K562 (cell line): Measurements from ENCODE around the gene RDH11. TPM values are rescaled to one million over a fixed set of nuclear protein-coding genes. Genes with fewer than 3 reads are reported as not detected.

ENCODE experiments used
- CHD1 ChIP-seq: fragments of 200-600 bp; sonication (generic); IDR thresholded peaks from one replicate; pipeline ENCODE4 v1.6.1; 2012; ENCODE audit warnings: mild to moderate bottlenecking, moderate library complexity, low read length, inconsistent platforms
- CHD2 ChIP-seq: IDR thresholded peaks from 2 replicates; pipeline ENCODE4 v1.6.1; 2011; ENCODE audit warnings: low read depth, low read length
- HLTF ChIP-seq: fragments of 450-650 bp; IDR thresholded peaks from 2 replicates; pipeline ENCODE4 v1.6.1; 2016
- HNRNPH1 ChIP-seq: fragments of 200-400 bp; formaldehyde crosslinking; optimal IDR thresholded peaks from 2 replicates; pipeline ENCODE3; 2017; ENCODE audit warnings: low read depth, mild to moderate bottlenecking, low read length, moderate library complexity
- IRF9 ChIP-seq: fragments of 450-650 bp; IDR thresholded peaks from 2 replicates; pipeline ENCODE4 v1.6.1; 2016; ENCODE audit warnings: missing biosample characterization, missing genetic modification characterization
- NR0B1 ChIP-seq: fragments of 450-650 bp; IDR thresholded peaks from one replicate; pipeline ENCODE4 v1.6.1; 2018; ENCODE audit warnings: mild to moderate bottlenecking, moderate library complexity; ENCODE audit not compliant: partially characterized antibody
- NR3C1 ChIP-seq: sonication (generic); formaldehyde crosslinking; IDR thresholded peaks from 2 replicates; pipeline ENCODE4 v1.8.1; 2022; ENCODE audit warnings: missing genetic modification reagents
- RBM17 ChIP-seq: fragments of 200-400 bp; formaldehyde crosslinking; IDR thresholded peaks from 2 replicates; pipeline ENCODE4 v1.6.1; 2017; ENCODE audit warnings: low read depth, mild to moderate bottlenecking, low read length, borderline replicate concordance
- RFX5 ChIP-seq: IDR thresholded peaks from 2 replicates; pipeline ENCODE4 v1.6.1; 2011; ENCODE audit warnings: low read depth, mild to moderate bottlenecking, improper control_type of control experiment, low read length
- RNF2 ChIP-seq: sonication (generic); IDR thresholded peaks from 2 replicates; pipeline ENCODE4 v1.6.1; 2016
- SFPQ ChIP-seq: fragments of 200-400 bp; formaldehyde crosslinking; IDR thresholded peaks from 2 replicates; pipeline ENCODE4 v1.6.1; 2017; ENCODE audit warnings: mild to moderate bottlenecking, low read depth, low read length, moderate library complexity
- SIRT6 ChIP-seq: IDR thresholded peaks from one replicate; pipeline ENCODE4 v1.6.1; 2012; ENCODE audit warnings: low read depth, mild to moderate bottlenecking, control low read depth, inconsistent platforms, low read length, moderate library complexity
- SMARCA4 ChIP-seq: fragments of 450-650 bp; IDR thresholded peaks from 2 replicates; pipeline ENCODE4 v1.6.1; 2016
- SNIP1 ChIP-seq: fragments of 450-650 bp; IDR thresholded peaks from 2 replicates; pipeline ENCODE4 v1.7.1; 2017; ENCODE audit warnings: low read depth, mild to moderate bottlenecking
- STAG1 ChIP-seq: sonication (generic); formaldehyde crosslinking; IDR thresholded peaks from 2 replicates; pipeline ENCODE4 v1.5.0; 2020; ENCODE audit warnings: missing genetic modification reagents, borderline replicate concordance
- TCF7 ChIP-seq: sonication (generic); IDR thresholded peaks from 2 replicates; pipeline ENCODE4 v1.6.1; 2016; ENCODE audit warnings: antibody characterized with exemption, borderline replicate concordance
- U2AF2 ChIP-seq: fragments of 200-400 bp; formaldehyde crosslinking; optimal IDR thresholded peaks from 2 replicates; pipeline ENCODE3; 2017; ENCODE audit warnings: low read depth, mild to moderate bottlenecking, low read length
- ZBTB12 ChIP-seq: fragments of 250-450 bp; sonication (Bioruptor Pico); IDR thresholded peaks from 2 replicates; pipeline ENCODE4 v1.4.0; 2020
- ZNF143 ChIP-seq: sonication (generic); formaldehyde crosslinking; IDR thresholded peaks from 2 replicates; pipeline ENCODE4 v1.9.0; 2022; ENCODE audit warnings: mild to moderate bottlenecking, missing genetic modification reagents
- ZNF507 ChIP-seq: conservative IDR thresholded peaks from 2 replicates; pipeline ENCODE4 v1.6.1; 2017; ENCODE audit warnings: missing genetic modification characterization, missing compliant biosample characterization
- ZNF668 ChIP-seq: fragments of 250-450 bp; sonication (Bioruptor Pico); IDR thresholded peaks from 2 replicates; pipeline ENCODE4 v1.8.0; 2022; ENCODE audit warnings: mild to moderate bottlenecking, inconsistent platforms
- polyA plus RNA-seq, 8 experiments: library from polyadenylated mRNA; depleted of rRNA in 4 of 8; stranded (reverse) in 5 of 8; unstranded in 3 of 8; fragments of >200 nt; fragmentation: Nextera tagmentation in 2 of 8; fragmentation: Illumina TruSeq in 1 of 8; extraction: Ambion mirVana in 2 of 8; extraction: Trizol in 1 of 8; gene quantifications; 2 replicates each; pipeline versions ENCODE4 v1.2.1 to v1.2.3, GENCODE V29; 2011 to 2014; ENCODE audit warnings: inconsistent platforms in 1 of 8, missing spikeins in 1 of 8
- total RNA-seq, 7 experiments: library from RNA; depleted of rRNA in 6 of 7; stranded (reverse); fragments of >200 nt in 6 of 7; fragmentation: Illumina TruSeq in 2 of 7; extraction: Trizol in 2 of 7; gene quantifications; 2 replicates each; pipeline versions ENCODE4 v1.2.1 to v1.2.3, GENCODE V29; 2011 to 2021; ENCODE audit warnings: low replicate concordance in 1 of 7

RDH11 gene
- total and polyA plus RNA-seq, 9 of the 15 experiments (the other 6 are each of a cell fraction or from before 2014, with no cell fraction given), result 50.6 to 172 (median 70.5) TPM

- TF ChIP-seq CHD1, result no peak
- TF ChIP-seq HNRNPH1, result no peak
- no peak for TF ChIP-seq TCF7
- no peak for TF ChIP-seq NR3C1 (CRISPR knock-in tag)
- no peak; the same call in 1 of the 2 replicates for TF ChIP-seq ZNF668 (CRISPR knock-in tag)
- TF ChIP-seq NR0B1, result no peak
- TF ChIP-seq ZNF507, result no peak
- peak; percentile 93 for TF ChIP-seq RNF2
- peak; percentile 95 for TF ChIP-seq SMARCA4
- TF ChIP-seq HLTF, result peak; percentile 55; the same call in 1 of the 2 replicates
- no peak for TF ChIP-seq CHD2
- no peak for TF ChIP-seq SNIP1
- peak; percentile 96 for TF ChIP-seq IRF9 (tag)
- TF ChIP-seq SIRT6, result no peak
- TF ChIP-seq ZBTB12 (CRISPR knock-in tag), result peak; percentile 45; the same call in 1 of the 2 replicates
- no peak for TF ChIP-seq RFX5
- no peak for TF ChIP-seq RBM17
- no peak for TF ChIP-seq STAG1 (CRISPR knock-in tag)
- no peak for TF ChIP-seq U2AF2
- TF ChIP-seq ZNF143 (CRISPR knock-in tag), result no peak
- no peak for TF ChIP-seq SFPQ
Measured at GRCh38 chr14:67636361-67636919, 59.1 kb downstream of the RDH11 start (continued).
